ENCODE data around the gene RSAD1.

RSAD1 gene

DNA sequence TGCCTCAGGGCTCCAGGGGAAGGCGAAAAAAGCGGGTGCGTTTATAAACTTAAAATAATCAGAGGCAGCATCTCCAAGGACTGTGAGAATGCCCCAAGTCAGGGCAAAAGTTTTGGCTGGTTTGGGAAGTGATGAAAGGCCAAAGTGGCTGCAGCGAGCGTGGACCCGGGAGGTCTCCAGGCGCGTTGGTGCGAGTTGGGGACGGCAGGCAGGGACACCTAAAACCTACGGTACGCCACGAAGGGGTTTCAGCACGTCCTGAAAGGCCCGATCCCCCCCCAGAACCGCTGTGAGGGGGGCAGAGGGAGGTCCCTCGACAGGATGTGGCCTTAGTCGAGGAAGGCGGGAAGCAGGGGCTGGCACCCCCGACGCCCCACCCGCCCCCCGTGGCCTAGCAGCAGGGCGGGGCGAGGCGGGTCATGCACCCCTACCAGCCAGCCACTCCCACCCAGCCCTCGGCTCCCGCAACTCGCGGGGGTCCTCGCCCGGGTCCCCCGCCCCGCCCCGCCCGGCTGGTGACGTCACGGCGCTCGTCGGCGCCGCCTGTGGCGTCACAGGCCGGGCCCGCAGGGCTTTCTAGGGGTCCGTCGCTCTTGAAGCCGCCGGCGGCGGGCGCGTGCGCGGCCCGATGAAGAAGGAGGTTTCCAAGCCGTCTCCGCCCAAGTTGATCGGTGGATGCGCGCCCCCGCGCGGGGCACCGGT is 29.4 kb downstream of the RSAD1 start, which contains the start of gene MYCBPAP:
Gene MYCBPAP (plus strand): TSS at position 569 of the 702 bp plus-strand sequence. CDS start 236 bp downstream, outside the sequence.
- TF ChIP-seq ZFX (IDR thresholded peaks at IDR 0.05) = no peak
- TF ChIP-seq, protein P1, sequence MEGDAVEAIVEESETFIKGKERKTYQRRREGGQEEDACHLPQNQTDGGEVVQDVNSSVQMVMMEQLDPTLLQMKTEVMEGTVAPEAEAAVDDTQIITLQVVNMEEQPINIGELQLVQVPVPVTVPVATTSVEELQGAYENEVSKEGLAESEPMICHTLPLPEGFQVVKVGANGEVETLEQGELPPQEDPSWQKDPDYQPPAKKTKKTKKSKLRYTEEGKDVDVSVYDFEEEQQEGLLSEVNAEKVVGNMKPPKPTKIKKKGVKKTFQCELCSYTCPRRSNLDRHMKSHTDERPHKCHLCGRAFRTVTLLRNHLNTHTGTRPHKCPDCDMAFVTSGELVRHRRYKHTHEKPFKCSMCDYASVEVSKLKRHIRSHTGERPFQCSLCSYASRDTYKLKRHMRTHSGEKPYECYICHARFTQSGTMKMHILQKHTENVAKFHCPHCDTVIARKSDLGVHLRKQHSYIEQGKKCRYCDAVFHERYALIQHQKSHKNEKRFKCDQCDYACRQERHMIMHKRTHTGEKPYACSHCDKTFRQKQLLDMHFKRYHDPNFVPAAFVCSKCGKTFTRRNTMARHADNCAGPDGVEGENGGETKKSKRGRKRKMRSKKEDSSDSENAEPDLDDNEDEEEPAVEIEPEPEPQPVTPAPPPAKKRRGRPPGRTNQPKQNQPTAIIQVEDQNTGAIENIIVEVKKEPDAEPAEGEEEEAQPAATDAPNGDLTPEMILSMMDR (conservative IDR thresholded peaks at IDR 0.05) = no peak
- H3K27ac ChIP-seq = no peak within 1 kb of the TSS

DNA sequence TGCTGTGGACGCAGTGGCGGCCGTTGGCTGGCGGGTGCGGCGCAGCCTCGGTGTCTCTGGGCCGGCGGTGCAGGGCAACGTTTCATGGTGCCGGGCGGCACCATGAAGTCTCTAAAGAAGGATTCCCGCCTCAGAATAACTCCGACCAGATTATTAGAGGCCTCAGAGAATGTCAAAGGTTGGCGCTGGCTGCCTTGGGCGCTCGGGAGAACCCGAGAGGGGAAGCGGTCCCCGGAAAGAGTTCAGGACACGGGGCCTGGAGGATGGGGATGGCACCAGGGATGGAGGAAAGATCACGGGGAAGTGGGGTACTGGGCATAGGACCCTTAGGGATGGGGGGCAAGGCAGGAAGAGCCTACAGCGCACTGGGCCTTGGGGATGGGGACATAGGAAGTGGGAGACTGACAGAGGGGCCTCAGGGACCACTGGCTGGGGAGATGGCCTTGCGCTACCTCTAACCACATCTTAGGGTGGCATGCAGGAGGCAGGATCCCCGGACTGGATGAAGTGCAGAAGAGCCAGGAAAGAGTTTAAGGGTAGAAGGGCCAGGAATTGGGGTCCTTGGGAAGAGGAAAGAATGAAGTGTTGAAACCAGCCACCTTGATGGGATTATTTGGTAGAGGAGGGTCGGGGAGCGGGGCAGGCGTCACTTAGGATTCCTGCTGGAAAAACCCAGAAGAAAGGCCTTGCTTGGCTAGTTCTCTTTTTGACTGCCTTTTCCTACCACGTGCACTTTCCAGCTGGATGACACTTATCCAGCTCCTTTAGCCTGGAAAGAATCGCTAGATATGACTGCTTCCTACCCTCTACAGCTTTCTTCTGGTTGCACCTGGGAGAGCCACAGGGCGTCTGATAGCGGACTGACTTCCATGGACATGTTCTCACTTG is 30.2 kb downstream of the RSAD1 start:
- no peak overlapping the region for H3K27ac ChIP-seq
- TF ChIP-seq, protein P1 (conservative IDR thresholded peaks at IDR 0.05) = no peak
- TF ChIP-seq ZFX (IDR thresholded peaks at IDR 0.05) = no peak

DNA sequence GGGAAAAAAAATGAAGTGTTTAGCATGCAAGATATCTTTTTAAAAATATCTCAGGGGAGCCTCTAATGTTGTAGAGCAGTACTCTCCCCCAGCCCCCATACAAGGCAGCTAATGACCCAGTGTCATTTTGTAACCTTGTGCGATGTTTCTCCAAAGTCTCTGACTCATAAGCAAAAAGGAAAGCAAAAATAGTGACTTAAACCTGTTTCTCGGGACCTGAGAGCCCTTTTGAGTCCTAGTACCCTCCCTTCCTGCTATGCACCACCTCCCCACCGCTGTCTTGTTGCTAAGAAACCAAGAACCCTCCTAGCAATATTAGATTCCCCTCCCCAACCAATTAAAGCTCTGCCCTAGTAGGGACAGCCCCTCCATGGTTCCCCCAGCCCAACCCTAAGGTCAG is 32.4 kb downstream of the RSAD1 start:
- TF ChIP-seq, protein P1 (conservative IDR thresholded peaks at IDR 0.05) = no peak
- TF ChIP-seq ZFX (IDR thresholded peaks at IDR 0.05) = no peak
- no peak overlapping the region for H3K27ac ChIP-seq

DNA sequence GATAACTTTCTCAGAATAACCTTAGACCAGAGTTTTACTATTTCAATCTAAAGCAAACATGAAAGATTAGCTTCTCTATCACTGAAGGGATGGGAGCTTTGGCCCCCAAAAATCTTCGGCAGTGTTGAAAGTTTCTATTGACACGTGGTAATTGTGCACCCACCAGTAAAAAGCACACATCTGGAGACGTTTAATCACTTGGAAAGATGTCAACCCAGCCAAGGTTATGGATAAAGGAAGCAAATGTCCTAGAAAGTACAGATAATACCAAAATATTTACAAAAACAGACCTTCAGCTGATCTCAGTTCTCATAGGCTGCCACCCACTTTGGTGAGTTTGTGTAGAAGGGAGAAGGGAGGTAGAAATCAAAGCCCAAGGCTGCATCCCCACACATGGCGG is 34.8 kb downstream of the RSAD1 start:
- no peak for TF ChIP-seq ZFX (IDR thresholded peaks at IDR 0.05)
- TF ChIP-seq, protein P1 (conservative IDR thresholded peaks at IDR 0.05) = no peak
- H3K27ac ChIP-seq = no peak overlapping the region

DNA sequence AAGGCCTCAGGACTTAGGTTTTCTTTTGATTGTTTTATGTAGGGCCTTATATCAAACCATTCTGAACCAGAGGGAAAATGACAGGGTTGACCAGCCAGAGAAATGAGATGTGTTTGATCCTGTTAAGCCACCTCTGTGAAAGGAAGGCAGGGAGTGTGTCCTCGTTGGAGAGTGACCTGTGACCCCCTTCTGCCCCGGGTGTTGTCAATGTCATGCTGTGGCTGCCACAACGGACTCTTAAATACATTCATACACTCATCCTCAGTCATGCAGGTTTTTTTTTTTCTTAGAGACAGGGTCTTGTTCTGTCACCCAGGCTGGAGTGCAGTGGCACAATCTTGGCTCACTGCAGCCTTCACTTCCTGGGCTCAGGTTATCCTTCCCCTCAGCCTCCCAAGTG is 35.7 kb downstream of the RSAD1 start:
- TF ChIP-seq, protein P1 (conservative IDR thresholded peaks at IDR 0.05) = no peak
- H3K27ac ChIP-seq = no peak overlapping the region

DNA sequence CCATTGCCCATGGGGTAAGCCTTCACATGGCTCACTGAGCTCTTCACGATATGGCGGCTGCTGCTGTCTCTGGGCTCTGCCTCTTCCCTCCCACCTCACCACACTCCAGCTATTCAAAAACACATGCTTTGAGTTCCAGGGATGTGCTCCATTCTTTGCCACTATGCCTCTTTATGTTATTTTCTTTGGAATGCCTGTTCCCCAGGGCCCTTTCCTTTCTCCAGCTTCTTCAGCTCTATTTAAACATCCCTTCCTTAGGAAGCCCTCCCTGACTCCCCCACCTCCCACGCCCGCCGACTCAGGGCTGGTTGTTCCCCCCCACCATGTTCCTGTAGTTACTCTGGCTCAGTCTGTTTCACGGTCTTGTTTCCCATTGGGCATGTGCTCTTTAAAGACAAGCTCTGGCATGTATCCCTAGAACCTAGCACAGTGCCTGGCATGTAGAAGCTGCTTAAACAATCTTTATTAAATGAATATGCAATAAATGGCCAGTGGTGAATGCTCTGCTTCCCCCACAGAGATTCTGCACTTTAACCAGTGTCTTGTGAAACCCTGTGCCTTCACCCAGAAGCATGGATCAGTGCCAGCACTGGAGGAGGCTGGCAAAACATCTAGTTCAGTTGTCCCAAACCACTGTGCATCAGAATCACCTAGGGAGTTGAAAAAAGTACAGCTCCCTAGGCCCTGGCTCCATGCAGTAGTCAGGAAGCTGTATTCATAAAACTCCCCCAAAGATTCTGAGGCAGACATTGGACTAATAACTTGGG is 36.5 kb downstream of the RSAD1 start:
- H3K27ac ChIP-seq = no peak overlapping the region
- no peak for TF ChIP-seq ZFX (IDR thresholded peaks at IDR 0.05)
- TF ChIP-seq, protein P1 (conservative IDR thresholded peaks at IDR 0.05) = no peak

All from C4-2B (cell line).